SK-N-MC (cell line): ENCODE measurements around the gene GRIA2.

Source experiments
- DNase-seq: peaks from one replicate; pipeline ENCODE4 v3.0.0-alpha.2; 2011; ENCODE audit warnings: low read depth, low spot score
- H3K27ac ChIP-seq: fragments of 200-600 bp; sonication (generic); 2 replicates; pipeline ENCODE4 v1.5.1; 2016; ENCODE audit warnings: mixed run types
- H3K36me3 ChIP-seq: fragments of 200-600 bp; sonication (generic); 2 replicates; pipeline ENCODE4 v1.6.1; 2017; ENCODE audit warnings: antibody characterized with exemption, low read length, mixed read lengths; ENCODE audit not compliant: insufficient read depth
- H3K4me3 ChIP-seq: fragments of 200-600 bp; sonication (generic); 2 replicates; pipeline ENCODE4 v1.5.1; 2016
- H3K9ac ChIP-seq: fragments of 200-600 bp; sonication (generic); 2 replicates; pipeline ENCODE4 v1.8.0; 2017; ENCODE audit warnings: mixed run types, mixed read lengths; ENCODE audit not compliant: insufficient read length
- H3K9me3 ChIP-seq: fragments of 200-600 bp; sonication (generic); 2 replicates; pipeline ENCODE4 v1.6.1; 2017; ENCODE audit warnings: low read depth, mild to moderate bottlenecking, antibody characterized with exemption, low read length, moderate library complexity, mixed read lengths
- EZH2 ChIP-seq: fragments of 200-600 bp; sonication (generic); IDR thresholded peaks from one replicate; pipeline ENCODE4 v1.6.1; 2017; ENCODE audit warnings: antibody characterized with exemption
- FOXP2 ChIP-seq: optimal IDR thresholded peaks from 2 replicates; pipeline ENCODE3; 2011; ENCODE audit warnings: mild to moderate bottlenecking, moderate library complexity; ENCODE audit not compliant: insufficient read depth; ENCODE audit errors: extremely low read length, control extremely low read depth
- POLR2AphosphoS5 ChIP-seq: IDR thresholded peaks from 2 replicates; pipeline ENCODE4 v1.6.1; 2012; ENCODE audit warnings: mild to moderate bottlenecking, low read depth, low read length, borderline replicate concordance

GRIA2 gene

GRCh38 chr4:157271166-157271869, 50.8 kb downstream of the GRIA2 start:
- DNase-seq = no peak
- Histone ChIP-seq H3K4me3 (no peak overlapping the region), H3K9ac (no peak overlapping the region), H3K9me3 (peaks cover 2% of the 10 kb centered on the region; the same call in 1 of the 2 replicates), H3K36me3 (no peaks in the 10 kb centered on the region), H3K27ac (no peak overlapping the region)
- TF ChIP-seq FOXP2 (no peak), EZH2 (no peak), POLR2AphosphoS5 (no peak)

- TF ChIP-seq FOXP2 = no peak
- TF ChIP-seq POLR2AphosphoS5 = no peak
- no peak for TF ChIP-seq EZH2
- Histone ChIP-seq H3K4me3 (no peak overlapping the region), H3K9ac (no peak overlapping the region), H3K36me3 (no peaks in the 10 kb centered on the region), H3K9me3 (peaks cover 5% of the 10 kb centered on the region; the same call in 1 of the 2 replicates), H3K27ac (no peak overlapping the region)
- DNase-seq = no peak
These were observed 60.1 kb downstream of the GRIA2 start for GRCh38 chr4:157280673-157281072.

GRCh38 chr4:157282019-157282418, 61.5 kb downstream of the GRIA2 start:
- Histone ChIP-seq H3K27ac (no peak overlapping the region), H3K9ac (no peak overlapping the region), H3K9me3 (no peaks in the 10 kb centered on the region), H3K4me3 (no peak overlapping the region), H3K36me3 (no peaks in the 10 kb centered on the region)
- no peak for DNase-seq
- TF ChIP-seq EZH2 = no peak
- TF ChIP-seq FOXP2 = no peak
- no peak for TF ChIP-seq POLR2AphosphoS5

- TF ChIP-seq POLR2AphosphoS5 = no peak
- TF ChIP-seq FOXP2 = no peak
- no peak for TF ChIP-seq EZH2
- Histone ChIP-seq H3K36me3 (no peaks in the 10 kb centered on the region), H3K4me3 (no peak overlapping the region), H3K9ac (no peak overlapping the region), H3K27ac (no peak overlapping the region), H3K9me3 (no peaks in the 10 kb centered on the region)
- no peak for DNase-seq
These were observed 66.9 kb downstream of the GRIA2 start for GRCh38 chr4:157287445-157287844.

GRCh38 chr4:157290622-157291021, 70.1 kb downstream of the GRIA2 start:
- no peak for TF ChIP-seq POLR2AphosphoS5
- TF ChIP-seq EZH2 = no peak
- no peak for TF ChIP-seq FOXP2
- Histone ChIP-seq H3K4me3 (no peak overlapping the region), H3K9ac (no peak overlapping the region), H3K9me3 (no peaks in the 10 kb centered on the region), H3K27ac (no peak overlapping the region), H3K36me3 (no peaks in the 10 kb centered on the region)
- no peak for DNase-seq

- no peak for TF ChIP-seq FOXP2
- TF ChIP-seq EZH2 = no peak
- no peak for TF ChIP-seq POLR2AphosphoS5
- no peaks in the 10 kb centered on the region for H3K9me3 ChIP-seq
- no peak overlapping the region for H3K27ac ChIP-seq
- DNase-seq = no peak
- H3K36me3 ChIP-seq = no peaks in the 10 kb centered on the region
- no peak overlapping the region for H3K4me3 ChIP-seq
- no peak overlapping the region for H3K9ac ChIP-seq
These were observed 70.5 kb downstream of the GRIA2 start for GRCh38 chr4:157291071-157291470.

- TF ChIP-seq POLR2AphosphoS5 (no peak), EZH2 (no peak), FOXP2 (no peak)
- DNase-seq = no peak
- no peak overlapping the region for H3K4me3 ChIP-seq
- H3K27ac ChIP-seq = no peak overlapping the region
- no peak overlapping the region for H3K9ac ChIP-seq
- H3K36me3 ChIP-seq = no peaks in the 10 kb centered on the region
- no peaks in the 10 kb centered on the region for H3K9me3 ChIP-seq
These were observed 73.1 kb downstream of the GRIA2 start for GRCh38 chr4:157293673-157294072.

- H3K27ac ChIP-seq = no peak overlapping the region
- DNase-seq = no peak
- H3K4me3 ChIP-seq = no peak overlapping the region
- H3K9ac ChIP-seq = no peak overlapping the region
- H3K36me3 ChIP-seq = no peaks in the 10 kb centered on the region
- no peaks in the 10 kb centered on the region for H3K9me3 ChIP-seq
- no peak for TF ChIP-seq POLR2AphosphoS5
- no peak for TF ChIP-seq EZH2
- no peak for TF ChIP-seq FOXP2
These were observed 74.0 kb downstream of the GRIA2 start for GRCh38 chr4:157294575-157294974.

- no peaks in the 10 kb centered on the region for H3K9me3 ChIP-seq
- TF ChIP-seq FOXP2 (no peak), EZH2 (no peak), POLR2AphosphoS5 (no peak)
- H3K27ac ChIP-seq = no peak overlapping the region
- H3K9ac ChIP-seq = no peak overlapping the region
- no peak overlapping the region for H3K4me3 ChIP-seq
- H3K36me3 ChIP-seq = no peaks in the 10 kb centered on the region
- DNase-seq = no peak
These were observed 80.2 kb downstream of the GRIA2 start for GRCh38 chr4:157300701-157301100.
